LNCaP clone FGC (cell line): ENCODE data around the gene NADSYN1.

Source experiments
- DNase-seq: peaks from one replicate; pipeline ENCODE4 v3.0.0-alpha.2; 2011; ENCODE audit warnings: low read depth
- H3K4me3 ChIP-seq: 2 replicates; pipeline ENCODE4 v1.5.1; 2011; ENCODE audit warnings: mild to moderate bottlenecking, low read depth, low read length, control low read depth
- TF ChIP-seq, protein P1 (sequence below): IDR thresholded peaks from 2 replicates; pipeline ENCODE4 v1.5.1; 2012; ENCODE audit warnings: mild to moderate bottlenecking; ENCODE audit not compliant: control insufficient read depth, insufficient read depth; ENCODE audit errors: extremely low read depth

NADSYN1 gene

GRCh38 chr11:71489311-71490043 lies 36.5 kb downstream of the NADSYN1 start:
- DNase-seq = no peak

GRCh38 chr11:71490044-71490730 lies 37.2 kb downstream of the NADSYN1 start:
- no peak overlapping the region for H3K4me3 ChIP-seq
- TF ChIP-seq, protein P1, sequence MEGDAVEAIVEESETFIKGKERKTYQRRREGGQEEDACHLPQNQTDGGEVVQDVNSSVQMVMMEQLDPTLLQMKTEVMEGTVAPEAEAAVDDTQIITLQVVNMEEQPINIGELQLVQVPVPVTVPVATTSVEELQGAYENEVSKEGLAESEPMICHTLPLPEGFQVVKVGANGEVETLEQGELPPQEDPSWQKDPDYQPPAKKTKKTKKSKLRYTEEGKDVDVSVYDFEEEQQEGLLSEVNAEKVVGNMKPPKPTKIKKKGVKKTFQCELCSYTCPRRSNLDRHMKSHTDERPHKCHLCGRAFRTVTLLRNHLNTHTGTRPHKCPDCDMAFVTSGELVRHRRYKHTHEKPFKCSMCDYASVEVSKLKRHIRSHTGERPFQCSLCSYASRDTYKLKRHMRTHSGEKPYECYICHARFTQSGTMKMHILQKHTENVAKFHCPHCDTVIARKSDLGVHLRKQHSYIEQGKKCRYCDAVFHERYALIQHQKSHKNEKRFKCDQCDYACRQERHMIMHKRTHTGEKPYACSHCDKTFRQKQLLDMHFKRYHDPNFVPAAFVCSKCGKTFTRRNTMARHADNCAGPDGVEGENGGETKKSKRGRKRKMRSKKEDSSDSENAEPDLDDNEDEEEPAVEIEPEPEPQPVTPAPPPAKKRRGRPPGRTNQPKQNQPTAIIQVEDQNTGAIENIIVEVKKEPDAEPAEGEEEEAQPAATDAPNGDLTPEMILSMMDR = no peak
- DNase-seq = no peak

More at GRCh38 chr11:71489311-71490043, 36.5 kb downstream of the NADSYN1 start:
- no peak overlapping the region for H3K4me3 ChIP-seq
- TF ChIP-seq, protein P1 = no peak

DNA sequence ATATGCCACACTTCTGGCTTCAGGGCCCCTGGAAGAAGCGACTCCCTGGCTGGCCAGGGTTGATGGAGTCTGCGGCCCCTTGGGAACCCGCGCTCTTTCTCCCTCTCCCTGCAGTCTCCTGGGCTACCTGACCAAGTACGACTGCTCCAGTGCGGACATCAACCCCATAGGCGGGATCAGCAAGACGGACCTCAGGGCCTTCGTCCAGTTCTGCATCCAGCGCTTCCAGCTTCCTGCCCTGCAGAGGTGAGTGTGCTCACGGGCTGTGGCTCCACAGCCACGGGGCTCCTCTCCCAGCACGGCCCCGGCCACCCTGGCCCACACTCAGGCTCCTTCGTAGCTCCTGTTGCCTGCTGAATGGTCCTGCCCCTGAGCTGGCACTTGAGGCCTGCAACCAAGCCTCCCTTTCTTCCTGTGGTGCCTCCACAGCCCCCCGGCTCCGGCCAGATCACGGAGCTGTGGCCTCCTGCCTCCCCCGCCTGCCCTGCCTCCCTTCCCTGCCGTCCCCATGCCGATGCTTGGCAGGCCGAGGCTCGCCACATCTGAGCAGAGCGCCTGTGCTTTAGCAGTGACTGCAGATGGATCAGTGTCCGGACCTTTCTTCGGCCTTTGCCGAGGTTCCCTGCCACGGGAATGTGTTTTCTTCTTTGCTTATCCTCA lies 37.9 kb downstream of the NADSYN1 start:
- no peak overlapping the region for H3K4me3 ChIP-seq
- TF ChIP-seq, protein P1 = no peak

DNA sequence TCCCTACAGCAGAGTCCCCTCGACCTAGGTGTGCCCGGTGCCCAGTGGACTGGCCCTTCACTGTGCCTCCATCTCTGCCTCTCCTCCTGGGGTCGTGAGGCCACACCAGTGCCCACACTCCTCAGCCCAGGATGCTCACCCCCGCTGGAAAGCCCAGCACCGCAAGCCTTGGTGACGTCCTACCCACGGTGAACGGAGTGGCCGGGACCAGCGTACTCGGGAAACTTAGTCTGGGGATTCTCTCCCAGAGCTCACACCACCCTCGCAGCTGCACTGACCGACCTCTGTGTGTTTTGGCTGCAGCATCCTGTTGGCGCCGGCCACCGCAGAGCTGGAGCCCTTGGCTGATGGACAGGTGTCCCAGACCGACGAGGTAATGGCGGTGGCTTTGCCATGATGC lies 38.5 kb downstream of the NADSYN1 start:
- no peak for DNase-seq
- no peak overlapping the region for H3K4me3 ChIP-seq
- TF ChIP-seq, protein P1 = no peak

More for the DNA sequence above, 37.9 kb downstream of the NADSYN1 start:
- no peak for DNase-seq

DNA sequence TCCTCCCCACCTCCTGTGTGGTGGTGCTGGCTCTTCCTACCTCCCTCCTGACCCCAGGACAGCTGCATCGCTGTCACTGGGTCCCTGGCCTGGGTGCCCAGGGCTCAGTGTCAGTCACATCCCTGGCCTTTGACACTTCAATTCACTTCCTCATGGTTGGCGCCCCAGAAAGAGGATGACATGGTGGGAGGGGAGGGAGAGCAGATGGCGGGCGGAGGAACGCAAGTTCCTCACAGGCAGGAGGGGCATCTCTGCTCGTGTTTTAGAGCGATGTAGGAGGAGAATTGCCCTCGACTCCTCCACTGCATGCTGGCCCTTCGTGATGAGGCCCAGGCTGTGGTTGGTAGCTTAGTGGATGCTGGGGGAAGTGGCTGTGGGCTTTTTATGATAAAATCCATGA lies 38.9 kb downstream of the NADSYN1 start:
- no peak for DNase-seq
- TF ChIP-seq, protein P1 = no peak

DNA sequence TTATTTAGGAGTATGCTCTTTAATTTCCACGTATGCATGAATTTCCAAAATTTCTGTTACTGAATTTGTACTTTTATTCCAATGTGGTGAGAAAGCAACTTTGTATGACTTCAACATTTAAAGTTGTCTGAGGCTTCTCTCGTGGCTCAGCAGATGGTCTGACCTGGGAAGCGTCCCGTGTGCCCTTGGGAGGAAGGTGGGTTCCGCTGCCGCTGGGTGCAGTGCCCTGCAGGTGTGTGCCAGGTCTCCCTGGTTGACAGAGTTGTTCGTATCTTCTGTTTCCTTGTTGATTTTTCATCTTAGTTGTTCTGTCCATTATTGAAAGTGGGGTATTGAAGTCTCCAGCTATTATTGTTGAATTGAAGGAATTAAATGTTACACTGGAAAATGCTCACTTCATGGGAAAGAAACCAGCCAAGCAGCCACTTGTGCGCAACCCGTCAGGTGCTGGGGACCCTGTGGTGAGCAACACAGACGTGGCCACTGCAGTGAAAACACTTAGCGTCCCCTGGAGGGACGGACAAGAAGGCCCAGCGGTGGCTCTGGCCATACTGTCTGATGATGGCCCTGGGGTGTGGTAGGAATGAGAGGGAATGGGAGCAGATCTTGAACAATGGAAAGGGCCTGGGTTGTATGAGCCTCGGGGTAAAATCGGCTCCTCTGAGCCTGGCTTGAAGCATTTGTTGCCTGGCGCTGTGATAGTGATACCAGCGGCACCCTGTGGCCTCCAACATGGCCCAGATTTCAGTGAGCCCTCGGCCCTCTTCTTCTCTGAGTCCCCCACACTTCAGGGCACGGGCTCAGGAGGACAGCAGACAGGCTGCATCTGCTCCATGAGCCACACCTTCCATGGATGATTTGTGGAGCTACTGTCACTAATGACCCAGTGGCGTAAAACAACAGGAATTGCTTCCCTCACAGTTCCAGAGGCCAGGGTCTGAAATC lies 42.6 kb downstream of the NADSYN1 start:
- no peak for DNase-seq
- TF ChIP-seq, protein P1 = no peak
- H3K4me3 ChIP-seq = no peak overlapping the region

More for the DNA sequence above, 38.9 kb downstream of the NADSYN1 start:
- H3K4me3 ChIP-seq = no peak overlapping the region
